GOT3 (cell line): ENCODE data around the gene CACNA1C.
A peak's percentile ranks its signal among the peaks of the same experiment; 100 is the strongest.

Experiments
- DNase-seq: peaks from one replicate; lab custom pipeline; 2025; ENCODE audit warnings: mixed read lengths; lab: John Stamatoyannopoulos, UW

CACNA1C gene

DNA sequence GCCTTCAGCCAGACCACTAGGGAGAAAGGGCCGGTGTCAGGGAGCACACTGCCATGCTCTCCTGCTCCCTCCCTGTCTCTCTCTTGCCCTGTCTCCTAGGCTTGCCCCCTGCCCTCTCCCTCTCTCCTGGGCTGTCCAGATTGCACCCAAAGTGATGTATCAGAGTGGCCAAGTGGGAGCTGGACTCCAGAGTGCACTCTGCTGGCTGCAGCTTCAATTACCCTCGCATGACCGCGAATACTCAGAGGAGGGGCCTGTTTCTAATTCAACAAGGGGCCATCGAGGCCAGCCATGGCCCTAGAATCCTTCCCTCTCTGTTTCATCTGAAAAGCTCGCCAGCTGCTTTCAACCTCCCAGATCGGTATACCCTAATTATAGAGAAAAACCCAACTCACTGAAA, 535.6 kb downstream of the CACNA1C start:
- no peak for DNase-seq

DNA sequence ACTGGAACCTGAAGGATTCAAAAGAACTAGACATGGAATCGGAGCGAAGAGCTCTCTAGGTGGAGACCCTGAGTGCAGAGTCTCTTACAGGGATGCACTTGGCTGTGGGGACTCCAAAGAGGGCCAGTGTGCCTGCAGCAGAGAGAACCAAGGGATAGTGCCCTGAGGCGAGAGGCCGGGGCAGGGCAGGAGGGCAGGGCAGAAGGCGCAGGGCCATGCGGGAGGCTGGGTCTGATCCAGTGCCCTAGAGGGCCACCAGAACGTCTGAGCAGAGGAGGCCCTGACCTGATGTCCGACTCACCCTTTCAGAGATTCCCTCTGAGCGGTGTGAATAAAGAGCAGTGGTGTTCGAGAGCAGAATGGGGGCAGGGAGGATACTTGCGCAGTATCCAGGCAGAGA, 536.6 kb downstream of the CACNA1C start:
- DNase-seq = no peak

GRCh38 chr12:2593045-2593444, 540.3 kb downstream of the CACNA1C start:
- no peak for DNase-seq

- DNase-seq = no peak
Measured at GRCh38 chr12:2596441-2596840, 543.7 kb downstream of the CACNA1C start.

GRCh38 chr12:2605301-2605700, 552.5 kb downstream of the CACNA1C start:
- DNase-seq = no peak

DNA sequence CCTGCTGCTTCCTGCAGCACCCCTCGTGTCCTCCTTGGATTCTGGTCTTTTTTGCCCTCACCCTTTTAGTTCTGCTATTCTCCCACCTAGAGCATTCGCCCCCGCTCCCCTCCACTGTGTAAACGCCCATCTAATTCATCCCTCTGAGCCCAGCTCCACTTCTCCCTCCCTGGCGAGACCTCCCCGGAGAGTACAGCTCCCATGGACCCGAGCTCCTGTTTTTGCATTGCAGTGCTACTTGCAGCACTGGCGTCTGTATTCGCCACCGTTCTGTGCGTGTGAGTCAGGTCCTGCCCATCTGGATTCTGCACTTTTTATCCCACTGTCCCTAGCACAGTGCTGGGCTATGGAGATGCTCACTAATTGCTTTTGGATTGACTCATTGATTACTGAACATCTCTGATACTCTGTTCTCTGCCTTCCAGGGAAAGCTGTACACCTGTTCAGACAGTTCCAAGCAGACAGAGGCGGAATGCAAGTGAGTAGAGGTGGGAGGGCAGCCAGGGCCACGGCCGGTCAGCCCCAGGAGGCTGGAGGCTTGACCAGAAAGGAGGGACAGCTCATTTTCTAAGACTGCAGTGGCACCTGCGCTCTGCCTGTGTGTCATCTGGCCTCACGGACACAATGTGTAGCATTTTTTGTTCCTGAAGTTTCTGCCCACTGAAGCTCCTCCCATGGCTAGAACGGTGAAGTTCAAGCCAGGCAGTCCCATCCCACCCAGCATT, 553.6 kb downstream of the CACNA1C start:
- DNase-seq = no peak

DNA sequence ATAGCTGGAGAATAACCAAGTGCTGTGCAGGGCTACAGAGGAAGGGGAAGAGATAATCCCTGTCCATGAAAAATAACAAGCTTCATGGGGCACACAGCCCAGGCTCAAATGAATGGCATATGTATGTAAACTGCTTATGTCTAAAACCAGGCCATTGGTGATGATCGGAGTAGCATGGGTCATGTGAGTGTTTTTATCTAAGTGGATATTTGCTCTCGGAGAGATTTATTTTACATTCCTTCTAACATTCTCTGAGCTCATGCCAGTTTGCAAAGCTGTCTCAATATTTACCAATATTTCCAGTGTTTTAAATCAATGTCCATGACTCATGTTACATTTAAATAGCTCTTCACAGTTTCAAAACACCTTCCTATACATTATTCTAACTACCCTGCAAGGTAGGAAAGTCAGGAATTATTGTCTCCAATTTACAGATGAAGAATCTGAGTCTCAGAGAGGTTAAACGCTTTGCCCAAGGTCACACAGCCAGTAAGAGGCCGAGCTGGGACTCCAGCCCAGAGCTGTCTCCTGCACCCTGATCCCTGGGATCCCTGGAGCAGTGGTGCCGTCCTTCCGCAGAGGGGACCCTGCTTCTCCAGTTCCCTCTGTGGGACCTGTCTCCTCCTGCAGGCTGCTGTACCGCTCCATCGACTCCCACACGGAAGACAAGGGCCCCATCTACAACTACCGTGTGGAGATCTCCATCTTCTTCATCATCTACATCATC, 555.3 kb downstream of the CACNA1C start:
- DNase-seq = no peak

GRCh38 chr12:2608608-2608945, 555.8 kb downstream of the CACNA1C start:
- DNase-seq = no peak

- no peak for DNase-seq
Measured at GRCh38 chr12:2609020-2609419, 556.2 kb downstream of the CACNA1C start.

DNA sequence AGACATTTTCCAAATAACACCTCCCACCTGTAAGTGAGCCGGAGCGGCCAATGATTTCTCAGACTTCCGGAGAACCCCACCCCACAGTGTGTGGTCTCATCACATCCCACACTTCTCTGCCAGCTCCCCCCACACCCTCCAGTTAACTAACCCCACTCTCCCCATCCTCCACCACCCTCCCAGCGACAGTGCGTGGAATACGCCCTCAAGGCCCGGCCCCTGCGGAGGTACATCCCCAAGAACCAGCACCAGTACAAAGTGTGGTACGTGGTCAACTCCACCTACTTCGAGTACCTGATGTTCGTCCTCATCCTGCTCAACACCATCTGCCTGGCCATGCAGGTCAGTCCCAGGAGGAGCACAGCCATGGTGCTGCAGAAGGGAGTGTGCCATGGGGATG, 557.6 kb downstream of the CACNA1C start:
- DNase-seq = no peak

DNA sequence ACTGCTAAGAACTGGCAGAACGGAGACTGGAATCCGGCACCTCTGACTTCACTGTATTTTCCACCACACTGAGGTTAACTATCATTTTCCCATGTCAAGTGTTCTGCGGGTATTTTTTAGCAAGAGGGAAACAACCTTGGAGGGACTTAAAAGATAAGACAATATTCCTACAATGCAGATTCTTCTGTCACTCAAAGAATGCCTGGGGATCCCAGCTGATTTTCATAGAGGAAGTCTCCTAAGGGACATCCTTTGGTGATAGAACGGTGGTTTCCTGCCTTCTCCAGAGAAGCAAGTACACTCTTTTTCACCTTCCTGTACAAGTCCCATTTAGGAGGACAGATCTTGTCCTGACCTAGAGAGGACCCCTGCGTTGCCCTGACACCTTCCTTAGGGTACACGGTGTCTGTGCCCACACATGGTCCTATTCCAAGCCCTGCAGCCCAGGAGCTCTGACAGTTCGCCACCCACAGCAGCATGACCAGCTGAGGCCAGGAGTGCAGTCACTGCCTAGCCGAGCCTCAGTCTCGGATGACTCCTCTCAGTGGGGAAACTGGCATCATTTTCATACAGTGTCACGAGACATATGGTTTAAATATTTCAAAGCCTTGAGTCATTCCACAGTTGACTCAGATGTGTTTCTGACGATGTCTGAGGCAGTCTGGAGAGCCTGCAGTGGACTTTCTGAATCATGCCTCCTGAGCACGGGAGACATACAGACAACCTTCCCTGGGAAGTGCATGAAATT, 560.7 kb downstream of the CACNA1C start:
- peak; percentile 50 for DNase-seq

DNA sequence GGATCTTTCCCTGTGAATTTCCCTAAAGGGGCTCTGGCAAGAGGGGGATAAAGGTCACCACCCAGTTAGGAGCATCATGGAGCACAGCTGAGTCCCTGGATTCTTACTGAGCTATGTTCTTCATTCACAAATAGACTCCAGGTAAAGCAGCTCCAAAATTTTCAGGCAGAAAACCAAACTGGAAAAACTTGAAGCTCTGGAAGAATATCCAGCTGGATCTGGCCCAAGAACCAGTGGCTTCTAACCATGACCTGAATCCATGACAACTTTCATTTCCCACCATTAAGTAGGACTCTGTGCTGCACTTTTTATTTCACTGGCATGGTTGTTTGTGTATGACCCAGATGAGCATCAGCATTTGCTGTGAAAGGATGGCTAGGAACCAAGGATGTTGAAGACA, 561.6 kb downstream of the CACNA1C start:
- DNase-seq = no peak

DNA sequence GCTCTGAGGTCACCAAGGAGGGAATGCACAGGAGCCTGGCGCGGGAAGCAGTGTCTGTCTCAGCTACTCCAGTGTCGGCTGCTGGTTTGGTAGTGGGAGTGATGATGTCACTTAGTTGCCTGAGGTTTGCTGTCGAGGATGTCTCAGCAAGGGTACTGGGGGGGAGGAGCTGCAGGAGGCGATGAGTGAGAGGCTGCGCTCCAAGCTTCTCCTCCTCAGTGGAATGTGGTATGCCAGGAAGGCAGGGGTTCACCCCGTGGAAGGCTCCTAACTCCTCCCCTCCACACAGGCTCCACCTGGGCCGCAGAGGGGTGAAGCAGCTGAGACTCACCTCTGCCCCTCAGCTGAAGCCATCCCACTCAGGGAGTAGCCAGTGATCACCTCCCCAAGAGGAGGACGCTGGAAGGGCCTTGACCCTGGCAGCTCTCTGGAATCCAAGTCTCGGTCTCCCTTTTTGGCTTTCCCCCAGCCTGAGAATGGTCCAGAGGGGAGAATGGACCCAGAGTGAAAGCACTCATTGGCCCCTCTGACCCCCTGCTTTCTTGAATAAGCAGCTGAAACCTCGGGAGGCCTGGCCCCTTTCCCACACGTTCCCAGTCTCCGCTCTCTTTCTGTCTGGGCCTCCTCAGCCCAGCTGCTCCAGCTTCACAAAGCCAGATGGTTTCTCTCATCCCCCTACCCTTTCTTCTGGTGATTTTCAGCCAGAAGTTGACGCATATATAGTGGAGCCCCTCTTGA, 563.0 kb downstream of the CACNA1C start:
- no peak for DNase-seq

DNA sequence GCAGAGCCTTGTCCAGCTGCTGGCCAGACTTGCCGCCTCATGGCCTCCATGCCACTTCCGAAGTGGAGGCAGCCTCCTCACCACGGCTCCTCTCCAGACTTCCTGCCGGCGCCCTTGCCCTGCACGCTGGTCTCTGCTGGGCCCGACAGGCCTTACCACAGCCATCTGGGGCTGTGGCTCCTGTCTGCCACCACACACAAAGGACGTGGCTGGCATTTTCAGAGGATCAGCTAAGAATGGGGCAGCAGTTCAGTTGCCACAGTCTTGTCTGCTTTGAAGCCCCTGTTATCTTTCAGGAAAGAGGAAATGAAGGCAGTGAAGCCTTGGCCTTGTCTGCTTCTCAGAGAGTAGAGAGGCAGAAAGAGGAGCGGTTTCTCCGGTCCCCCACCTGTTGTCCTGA, 564.0 kb downstream of the CACNA1C start:
- DNase-seq = no peak

DNA sequence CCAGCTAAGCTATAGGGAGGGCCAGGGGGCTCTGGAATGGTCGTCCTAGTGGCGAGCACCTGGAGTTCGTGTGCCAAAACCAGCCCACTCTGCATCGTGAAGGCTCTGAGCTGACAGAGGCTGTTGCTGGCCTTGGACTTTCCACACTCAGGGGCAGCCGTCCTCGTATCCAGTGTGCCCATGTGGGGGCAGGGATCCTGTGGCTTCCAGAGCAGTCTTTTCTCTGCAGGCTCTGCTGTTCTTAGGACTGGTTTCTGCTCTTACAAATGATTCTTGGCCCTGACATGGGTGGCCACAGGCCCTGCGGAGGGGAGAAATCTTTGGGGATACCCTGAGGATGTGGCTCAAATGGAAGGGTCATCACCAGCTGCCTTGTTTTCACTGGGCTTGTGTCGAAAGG, 564.6 kb downstream of the CACNA1C start:
- DNase-seq = no peak

DNA sequence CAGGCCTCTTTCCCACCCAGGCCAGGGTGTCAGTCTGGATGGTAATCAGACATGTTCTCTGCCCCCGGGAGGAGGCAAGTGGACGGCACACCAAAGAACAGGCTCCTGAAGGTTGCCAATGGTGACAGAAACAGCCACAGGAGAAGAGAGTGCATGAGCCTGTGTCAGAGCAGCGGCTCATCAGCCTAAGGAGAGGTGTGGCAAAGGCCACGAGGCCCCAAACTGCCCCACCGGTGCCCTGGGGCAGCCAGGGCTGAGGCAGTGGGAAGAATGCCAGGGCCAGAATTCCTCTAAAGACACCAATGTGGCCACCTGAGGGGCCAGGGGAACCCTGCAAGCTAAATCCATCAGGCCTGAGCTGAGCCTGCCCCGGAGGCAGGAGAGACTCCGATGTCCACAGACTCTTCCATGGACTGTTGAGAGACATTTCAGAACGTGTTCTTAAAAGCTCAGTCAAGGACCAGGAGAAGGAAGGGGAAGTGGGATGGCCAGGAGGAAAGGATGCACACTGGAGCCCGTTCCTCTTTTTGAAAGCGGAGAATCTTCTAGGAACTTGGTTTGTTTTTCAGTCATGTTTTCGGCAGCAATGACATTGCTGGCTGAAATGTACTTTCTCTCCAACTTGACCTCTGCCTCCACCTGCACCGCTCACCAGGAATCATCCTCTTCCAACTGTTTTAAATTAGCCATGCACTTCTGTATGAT, 565.7 kb downstream of the CACNA1C start:
- no peak for DNase-seq

DNA sequence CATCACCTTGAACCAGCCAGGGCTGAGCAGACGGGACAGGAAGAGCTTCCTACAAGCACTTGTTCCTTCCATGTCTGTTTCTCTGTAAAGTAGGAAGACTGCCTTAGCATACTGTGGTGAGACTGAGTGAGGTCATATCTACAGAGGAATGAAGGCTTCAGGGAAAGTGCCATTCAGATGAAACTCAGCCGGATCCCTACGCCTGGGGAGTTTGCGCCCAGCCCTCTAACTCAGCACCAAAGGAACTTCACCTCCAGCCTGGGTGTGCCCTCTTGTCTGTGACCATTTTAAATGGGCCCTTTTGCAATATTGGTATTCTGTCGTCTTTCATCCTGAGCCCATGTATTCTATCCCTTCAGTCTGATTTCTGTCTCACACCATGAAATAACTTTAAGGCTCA, 566.3 kb downstream of the CACNA1C start:
- DNase-seq = no peak

GRCh38 chr12:2622460-2622859, 569.7 kb downstream of the CACNA1C start:
- no peak for DNase-seq

DNA sequence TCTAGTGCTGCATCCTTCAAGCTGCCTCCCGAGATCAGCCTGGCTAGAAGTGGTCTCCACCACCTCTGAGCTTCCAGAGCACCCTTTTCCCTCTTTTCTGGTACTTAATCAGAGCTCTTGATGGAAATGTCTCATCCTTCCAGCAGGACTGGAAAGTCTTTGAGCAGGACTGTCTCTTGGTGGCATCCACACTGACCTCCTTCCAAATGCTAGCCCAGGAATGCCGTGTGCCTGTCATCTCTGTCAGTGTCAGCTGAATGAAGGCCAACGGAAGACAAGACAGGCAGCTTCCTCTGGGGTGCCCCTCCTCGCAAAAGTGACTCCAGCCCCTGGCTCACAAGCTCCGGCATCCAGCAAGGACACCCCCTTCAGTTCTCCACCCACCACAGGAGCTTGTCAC, 570.7 kb downstream of the CACNA1C start:
- DNase-seq = no peak

DNA sequence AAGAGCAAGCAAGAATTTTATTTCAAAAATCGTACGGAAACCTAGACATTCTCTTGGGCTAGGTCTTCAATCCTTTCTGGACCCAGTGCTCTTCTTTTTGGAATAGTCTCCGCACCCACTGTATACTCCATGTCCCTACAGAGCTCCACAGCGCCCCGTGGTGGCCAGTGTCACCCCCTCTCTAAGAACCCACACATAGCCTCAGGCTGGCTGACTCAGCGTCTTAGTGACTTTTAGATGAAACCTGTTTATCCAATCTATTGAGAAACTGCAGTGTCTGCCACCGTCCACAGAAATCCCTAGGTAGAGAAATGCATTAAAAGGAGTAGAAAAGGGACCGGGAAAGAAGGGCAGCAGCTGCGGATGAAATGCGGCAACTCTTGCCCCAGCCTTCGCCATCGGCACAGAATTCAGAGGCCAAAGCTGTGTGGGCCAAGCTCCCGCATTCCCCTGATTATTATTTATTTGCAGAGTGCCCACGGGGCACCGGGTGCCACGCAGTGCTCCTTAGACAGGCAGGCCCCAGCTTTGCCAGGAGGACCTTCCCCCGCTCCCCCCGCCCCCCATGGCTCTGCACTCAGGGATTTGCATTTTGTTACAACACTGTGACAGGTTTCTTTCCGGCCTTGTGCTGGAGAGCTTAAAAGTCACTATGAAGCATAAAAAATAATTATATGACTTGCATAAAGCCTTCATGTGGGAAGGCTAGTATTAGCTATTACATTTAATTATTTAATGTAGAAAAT, 571.9 kb downstream of the CACNA1C start:
- no peak for DNase-seq

GRCh38 chr12:2625289-2625612, 572.5 kb downstream of the CACNA1C start:
- no peak for DNase-seq
